VCaP (cell line): ENCODE measurements around the gene PLCB4.
A peak's percentile ranks its signal among the peaks of the same experiment; 100 is the strongest.

Experiments used
- H3K27ac ChIP-seq: fragments of 450-650 bp; 2 replicates; pipeline ENCODE4 v1.5.1; 2017
- TF ChIP-seq, protein P1 (sequence below): fragments of 450-650 bp; conservative IDR thresholded peaks from 2 replicates; pipeline ENCODE4 v1.5.1; 2017; ENCODE audit warnings: mild to moderate bottlenecking, moderate library complexity

The PLCB4 gene

GRCh38 chr20:9087531-9088217 is 18.8 kb downstream of the PLCB4 start:
- H3K27ac ChIP-seq: peak overlapping the region; percentile 59
- TF ChIP-seq, protein P1, sequence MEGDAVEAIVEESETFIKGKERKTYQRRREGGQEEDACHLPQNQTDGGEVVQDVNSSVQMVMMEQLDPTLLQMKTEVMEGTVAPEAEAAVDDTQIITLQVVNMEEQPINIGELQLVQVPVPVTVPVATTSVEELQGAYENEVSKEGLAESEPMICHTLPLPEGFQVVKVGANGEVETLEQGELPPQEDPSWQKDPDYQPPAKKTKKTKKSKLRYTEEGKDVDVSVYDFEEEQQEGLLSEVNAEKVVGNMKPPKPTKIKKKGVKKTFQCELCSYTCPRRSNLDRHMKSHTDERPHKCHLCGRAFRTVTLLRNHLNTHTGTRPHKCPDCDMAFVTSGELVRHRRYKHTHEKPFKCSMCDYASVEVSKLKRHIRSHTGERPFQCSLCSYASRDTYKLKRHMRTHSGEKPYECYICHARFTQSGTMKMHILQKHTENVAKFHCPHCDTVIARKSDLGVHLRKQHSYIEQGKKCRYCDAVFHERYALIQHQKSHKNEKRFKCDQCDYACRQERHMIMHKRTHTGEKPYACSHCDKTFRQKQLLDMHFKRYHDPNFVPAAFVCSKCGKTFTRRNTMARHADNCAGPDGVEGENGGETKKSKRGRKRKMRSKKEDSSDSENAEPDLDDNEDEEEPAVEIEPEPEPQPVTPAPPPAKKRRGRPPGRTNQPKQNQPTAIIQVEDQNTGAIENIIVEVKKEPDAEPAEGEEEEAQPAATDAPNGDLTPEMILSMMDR: no peak

- peak overlapping the region; percentile 59 for H3K27ac ChIP-seq
- TF ChIP-seq, protein P1: no peak
Observed at GRCh38 chr20:9088556-9088955, 19.7 kb downstream of the PLCB4 start.

DNA sequence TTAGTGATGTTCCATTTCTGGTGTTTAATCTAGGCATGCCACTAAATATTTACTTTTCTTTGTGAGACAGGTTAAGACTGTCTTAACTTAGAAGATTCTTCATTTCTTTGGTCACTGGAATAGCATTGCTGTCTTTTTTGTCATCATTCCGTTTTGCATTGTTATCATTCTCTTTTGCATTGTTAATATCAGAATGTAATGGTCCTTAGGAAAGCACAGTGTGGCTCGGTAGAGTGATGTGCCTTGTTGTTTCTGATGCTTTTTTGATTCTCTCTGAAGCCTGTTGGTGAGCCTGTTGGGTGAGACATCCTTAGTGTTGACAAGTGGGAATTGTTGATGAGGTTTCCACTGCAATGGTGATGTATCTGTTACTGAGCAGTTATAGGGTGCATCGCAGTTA is 23.2 kb downstream of the PLCB4 start:
- peak overlapping the region; percentile 83 for H3K27ac ChIP-seq
- TF ChIP-seq, protein P1: no peak

- H3K27ac ChIP-seq: peak overlapping the region; percentile 83
- TF ChIP-seq, protein P1: no peak
Observed at GRCh38 chr20:9092655-9093054, 23.8 kb downstream of the PLCB4 start.

- H3K27ac ChIP-seq: peak overlapping the region; percentile 83
- TF ChIP-seq, protein P1: no peak
Observed at GRCh38 chr20:9093218-9093957, 24.5 kb downstream of the PLCB4 start.

DNA sequence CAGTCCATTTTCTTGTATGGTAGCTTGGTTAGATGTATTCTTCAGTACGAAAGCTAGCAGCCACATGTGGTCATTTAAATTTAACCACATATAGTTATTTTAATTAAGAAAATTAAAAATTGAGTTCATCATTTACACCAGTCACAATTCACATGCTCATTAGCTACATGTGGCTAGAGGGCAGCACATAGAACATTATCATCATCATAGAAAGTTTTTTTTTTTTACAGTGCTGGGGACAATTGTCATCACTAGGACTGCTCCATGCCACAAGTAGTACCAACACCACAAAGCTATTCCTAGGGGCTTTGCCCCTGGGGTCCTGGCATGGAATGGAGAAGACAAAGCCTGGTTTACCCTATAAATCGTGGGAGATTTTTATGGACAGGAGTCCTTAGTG is 30.5 kb downstream of the PLCB4 start:
- no peak overlapping the region for H3K27ac ChIP-seq

GRCh38 chr20:9100691-9101090 is 31.8 kb downstream of the PLCB4 start:
- TF ChIP-seq, protein P1: no peak
- H3K27ac ChIP-seq: no peak overlapping the region

More for the DNA sequence above, 30.5 kb downstream of the PLCB4 start:
- TF ChIP-seq, protein P1: no peak; the same call in 1 of the 2 replicates
